ENCODE measurements around the gene SGIP1. TPM values are rescaled to one million over a fixed set of nuclear protein-coding genes. Genes with fewer than 3 reads are reported as not detected.
A peak's percentile ranks its signal among the peaks of the same experiment; 100 is the strongest.

The SGIP1 gene
- polyA plus RNA-seq, 3 donors: not detected

DNA sequence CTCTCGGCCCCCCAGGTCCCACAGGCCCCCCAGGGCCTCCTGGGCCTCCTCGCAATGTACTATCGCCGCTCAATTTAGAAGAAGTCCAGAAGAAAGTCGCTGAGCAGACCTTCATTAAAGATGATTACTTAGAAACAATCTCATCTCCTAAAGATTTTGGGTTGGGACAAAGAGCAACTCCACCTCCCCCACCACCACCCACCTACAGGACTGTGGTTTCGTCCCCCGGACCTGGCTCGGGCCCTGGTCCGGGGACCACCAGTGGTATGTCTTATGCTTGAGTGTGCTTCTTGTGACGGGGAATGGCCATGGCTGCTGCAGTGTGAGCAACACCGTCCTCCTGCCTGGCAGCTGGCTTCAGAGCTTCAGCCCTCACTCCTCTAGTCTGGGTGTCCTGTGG lies 148.2 kb downstream of the SGIP1 start:
- Histone ChIP-seq H3K36me3 (replicated peaks in 1 of 2; ENCODE audit: control insufficient read depth in 1 of 2, insufficient read depth in 2 of 2, low read length in 2 of 2) (no peaks in the 10 kb centered on the region), H3K27ac (ENCODE audit: low read depth in 1 of 2, low read length in 2 of 2) (no peak overlapping the region), H3K4me3 (replicated peaks in 1 of 3; ENCODE audit: low read depth in 2 of 3, low read length in 3 of 3) (no peak overlapping the region), H4K20me1 (ENCODE audit: insufficient read depth, low read length) (no peaks in the 10 kb centered on the region), H3K4me2 (replicated peaks; ENCODE audit: extremely low read depth, low read length, poor library complexity, severe bottlenecking) (no peak overlapping the region), H3K4me1 (ENCODE audit: control insufficient read depth in 1 of 2, insufficient read depth in 2 of 2, low read length in 2 of 2) (no peaks in the 10 kb centered on the region), H3K9ac (ENCODE audit: insufficient read depth, low read length, poor library complexity, severe bottlenecking) (no peak overlapping the region), H3K9me3 (replicated peaks in 1 of 2; ENCODE audit: control insufficient read depth in 1 of 2, insufficient read depth in 1 of 2, low read length in 2 of 2) (no peaks in the 10 kb centered on the region), H3K27me3 (ENCODE audit: control insufficient read depth in 2 of 2, insufficient read depth in 2 of 2, low read length in 2 of 2) (no peaks in the 10 kb centered on the region), H2AFZ (ENCODE audit: insufficient read depth, low read depth, low read length, poor library complexity, severe bottlenecking) (no peak overlapping the region), H3K79me2 (ENCODE audit: insufficient read depth, low read length) (no peaks in the 10 kb centered on the region)
- Mint-ChIP-seq H3K4me3 (no peak overlapping the region), H3K36me3 (no peaks in the 10 kb centered on the region), H3K9me3 (no peaks in the 10 kb centered on the region), H3K27me3 (ENCODE audit: low read depth in 3 of 3) (peaks cover 0 to 2% (median 0%) of the 10 kb centered on the region in 3 donors), H3K4me1 (no peaks in the 10 kb centered on the region), H3K27ac (peak overlapping the region in 2 of 7 donors; percentile 51 to 57)
- intact Hi-C loops (cut with micrococcal nuclease): no loop called here
- WGBS (ENCODE audit: insufficient coverage): 92% methylated on average over 4 of the region's 11 CpGs
- TF ChIP-seq, protein P1, sequence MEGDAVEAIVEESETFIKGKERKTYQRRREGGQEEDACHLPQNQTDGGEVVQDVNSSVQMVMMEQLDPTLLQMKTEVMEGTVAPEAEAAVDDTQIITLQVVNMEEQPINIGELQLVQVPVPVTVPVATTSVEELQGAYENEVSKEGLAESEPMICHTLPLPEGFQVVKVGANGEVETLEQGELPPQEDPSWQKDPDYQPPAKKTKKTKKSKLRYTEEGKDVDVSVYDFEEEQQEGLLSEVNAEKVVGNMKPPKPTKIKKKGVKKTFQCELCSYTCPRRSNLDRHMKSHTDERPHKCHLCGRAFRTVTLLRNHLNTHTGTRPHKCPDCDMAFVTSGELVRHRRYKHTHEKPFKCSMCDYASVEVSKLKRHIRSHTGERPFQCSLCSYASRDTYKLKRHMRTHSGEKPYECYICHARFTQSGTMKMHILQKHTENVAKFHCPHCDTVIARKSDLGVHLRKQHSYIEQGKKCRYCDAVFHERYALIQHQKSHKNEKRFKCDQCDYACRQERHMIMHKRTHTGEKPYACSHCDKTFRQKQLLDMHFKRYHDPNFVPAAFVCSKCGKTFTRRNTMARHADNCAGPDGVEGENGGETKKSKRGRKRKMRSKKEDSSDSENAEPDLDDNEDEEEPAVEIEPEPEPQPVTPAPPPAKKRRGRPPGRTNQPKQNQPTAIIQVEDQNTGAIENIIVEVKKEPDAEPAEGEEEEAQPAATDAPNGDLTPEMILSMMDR (IDR thresholded peaks at IDR 0.05): no peak
- no peak for DNase-seq

DNA sequence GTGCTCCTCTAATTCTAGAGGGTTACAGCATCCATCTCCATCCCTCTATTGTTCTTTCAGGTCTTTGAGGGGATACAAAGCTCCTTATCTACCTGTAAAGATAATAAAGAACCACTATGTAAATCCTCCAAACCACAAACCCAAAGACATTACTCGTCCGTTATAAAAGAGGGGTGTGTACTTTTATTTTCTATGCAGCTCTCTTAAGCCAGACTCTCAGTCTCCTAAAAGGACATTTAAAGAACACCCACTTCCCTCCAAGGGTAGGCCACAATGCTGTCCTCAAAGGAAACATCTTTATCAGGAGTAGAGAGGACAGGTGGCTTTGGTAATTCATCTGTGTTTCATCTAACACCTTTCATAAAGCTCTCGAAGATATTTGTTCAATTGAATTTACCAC lies 150.4 kb downstream of the SGIP1 start:
- no peak overlapping the region for H3K27ac ChIP-seq (ENCODE audit: low read depth in 1 of 2, low read length in 2 of 2)

More for the DNA sequence above, 150.4 kb downstream of the SGIP1 start:
- WGBS (ENCODE audit: insufficient coverage): no CpG with 5 or more reads among the region's 3 CpGs
- H3K27me3 Mint-ChIP-seq (ENCODE audit: low read depth in 3 of 3): peaks cover 0 to 2% (median 0%) of the 10 kb centered on the region in 3 donors
- H3K4me2 ChIP-seq (replicated peaks; ENCODE audit: extremely low read depth, low read length, poor library complexity, severe bottlenecking): no peak overlapping the region
- TF ChIP-seq, protein P1 (IDR thresholded peaks at IDR 0.05): no peak
- no peaks in the 10 kb centered on the region for H3K27me3 ChIP-seq (ENCODE audit: control insufficient read depth in 2 of 2, insufficient read depth in 2 of 2, low read length in 2 of 2)
- no peak overlapping the region for H2AFZ ChIP-seq (ENCODE audit: insufficient read depth, low read depth, low read length, poor library complexity, severe bottlenecking)
- H3K9me3 Mint-ChIP-seq: no peaks in the 10 kb centered on the region
- H3K9ac ChIP-seq (ENCODE audit: insufficient read depth, low read length, poor library complexity, severe bottlenecking): no peak overlapping the region
- no peaks in the 10 kb centered on the region for H4K20me1 ChIP-seq (ENCODE audit: insufficient read depth, low read length)
- no peak overlapping the region for H3K4me3 Mint-ChIP-seq
- intact Hi-C loops (cut with micrococcal nuclease): no loop called here
- DNase-seq: no peak
- H3K27ac Mint-ChIP-seq: no peak overlapping the region
- H3K36me3 ChIP-seq (replicated peaks in 1 of 2; ENCODE audit: control insufficient read depth in 1 of 2, insufficient read depth in 2 of 2, low read length in 2 of 2): no peaks in the 10 kb centered on the region
- H3K79me2 ChIP-seq (ENCODE audit: insufficient read depth, low read length): no peaks in the 10 kb centered on the region
- H3K9me3 ChIP-seq (replicated peaks in 1 of 2; ENCODE audit: control insufficient read depth in 1 of 2, insufficient read depth in 1 of 2, low read length in 2 of 2): no peaks in the 10 kb centered on the region
- H3K36me3 Mint-ChIP-seq: no peaks in the 10 kb centered on the region
- H3K4me3 ChIP-seq (replicated peaks in 1 of 3; ENCODE audit: low read depth in 2 of 3, low read length in 3 of 3): no peak overlapping the region
- no peaks in the 10 kb centered on the region for H3K4me1 ChIP-seq (ENCODE audit: control insufficient read depth in 1 of 2, insufficient read depth in 2 of 2, low read length in 2 of 2)
- no peaks in the 10 kb centered on the region for H3K4me1 Mint-ChIP-seq

All from CD14-positive monocyte (primary cell).